Fibroblast of skin of scalp (primary cell): ENCODE measurements around the gene MRPS22. TPM values are rescaled to one million over a fixed set of nuclear protein-coding genes. Genes with fewer than 3 reads are reported as not detected.

Experiments used
- DNase-seq: peaks from one replicate; pipeline ENCODE4 v3.0.0-alpha.2; 2013
- polyA plus RNA-seq, 2 experiments: library from polyadenylated mRNA; unstranded; fragments of 120-200 nt; gene quantifications; one replicate each; pipeline ENCODE4 v1.2.1, GENCODE V29; 2013; ENCODE audit not compliant: insufficient read length in 2 of 2

The MRPS22 gene
- 40.3 TPM for polyA plus RNA-seq (2013, experiment 1 of 2; ENCODE audit: insufficient read length)
- 40.9 TPM for polyA plus RNA-seq (2013, experiment 2 of 2; ENCODE audit: insufficient read length)

DNA sequence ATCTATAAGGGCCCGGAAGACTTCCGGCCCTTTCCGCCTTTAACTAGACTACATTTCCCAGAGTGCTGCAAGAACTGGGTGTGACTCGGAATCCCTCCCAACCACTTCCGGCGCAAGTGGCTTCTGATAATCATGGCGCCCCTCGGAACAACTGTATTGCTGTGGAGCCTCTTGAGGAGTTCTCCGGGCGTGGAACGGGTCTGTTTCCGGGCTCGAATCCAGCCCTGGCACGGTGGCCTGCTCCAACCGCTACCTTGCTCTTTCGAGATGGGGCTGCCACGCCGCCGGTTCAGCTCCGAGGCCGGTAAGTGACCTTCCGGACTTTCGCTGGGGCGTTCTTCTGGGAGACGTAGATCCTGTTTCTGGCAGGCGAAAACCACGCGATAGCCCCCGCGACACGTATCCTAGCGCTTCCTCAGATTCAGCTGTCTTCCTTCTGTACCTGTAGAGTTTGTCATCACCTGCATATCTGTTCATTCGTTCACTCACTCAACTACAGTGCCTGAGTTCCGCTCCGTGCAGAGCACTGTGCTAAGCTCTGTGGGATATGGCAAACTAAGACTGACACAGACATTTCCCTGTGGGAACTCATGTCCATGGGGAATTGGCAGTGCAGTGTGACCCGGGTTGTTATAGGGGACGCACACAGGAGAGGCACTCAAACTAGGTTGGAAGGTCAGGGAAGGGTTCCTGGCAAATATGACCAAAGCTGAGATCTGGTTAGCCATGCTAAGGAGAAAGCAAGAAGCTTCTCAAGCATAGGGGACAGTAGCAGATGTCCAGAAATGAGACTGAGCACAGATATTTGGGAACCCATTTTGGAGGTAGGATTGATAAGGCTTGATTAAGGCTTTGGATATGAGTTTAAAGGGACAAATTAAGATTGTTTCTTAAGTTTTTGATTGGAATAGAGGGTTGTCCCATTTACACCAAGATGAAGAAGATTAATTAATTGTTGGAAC, at the start of gene MRPS22:
Gene MRPS22, plus strand, starts transcription at position 126 of the 962 bp plus-strand sequence. Its CDS starts 7 bp downstream, at position 133.
- DNase-seq, result peak; percentile 90

- DNase-seq, result no peak
Observed at GRCh38 chr3:139295040-139295439, 48.8 kb upstream of the MRPS22 start.

GRCh38 chr3:139296141-139296718, 47.6 kb upstream of the MRPS22 start:
- DNase-seq, result no peak

- DNase-seq, result no peak
Observed at GRCh38 chr3:139297588-139298311, 46.1 kb upstream of the MRPS22 start.

- DNase-seq, result no peak
Observed at GRCh38 chr3:139299261-139300132, 44.3 kb upstream of the MRPS22 start.

DNA sequence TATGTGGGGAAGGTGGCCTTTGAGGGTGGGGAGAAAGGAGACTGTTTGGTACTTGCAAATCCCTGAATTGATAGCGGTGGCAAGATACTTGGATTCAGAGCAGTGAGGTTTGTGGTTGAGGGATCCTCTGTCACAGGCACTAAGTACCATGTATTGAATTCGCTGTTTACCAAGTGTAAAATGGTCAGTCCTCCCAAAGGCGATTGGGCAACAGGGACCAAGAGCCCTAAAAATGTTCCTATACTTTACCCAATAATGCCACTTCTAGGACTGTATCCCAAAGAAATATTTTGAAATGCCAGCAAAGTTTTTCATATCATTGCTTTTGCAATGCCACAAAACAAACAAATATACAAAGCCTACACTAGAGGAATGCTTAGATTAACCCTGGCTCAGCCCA, 43.4 kb upstream of the MRPS22 start:
- no peak for DNase-seq

GRCh38 chr3:139301183-139301582, 42.6 kb upstream of the MRPS22 start:
- DNase-seq, result no peak

DNA sequence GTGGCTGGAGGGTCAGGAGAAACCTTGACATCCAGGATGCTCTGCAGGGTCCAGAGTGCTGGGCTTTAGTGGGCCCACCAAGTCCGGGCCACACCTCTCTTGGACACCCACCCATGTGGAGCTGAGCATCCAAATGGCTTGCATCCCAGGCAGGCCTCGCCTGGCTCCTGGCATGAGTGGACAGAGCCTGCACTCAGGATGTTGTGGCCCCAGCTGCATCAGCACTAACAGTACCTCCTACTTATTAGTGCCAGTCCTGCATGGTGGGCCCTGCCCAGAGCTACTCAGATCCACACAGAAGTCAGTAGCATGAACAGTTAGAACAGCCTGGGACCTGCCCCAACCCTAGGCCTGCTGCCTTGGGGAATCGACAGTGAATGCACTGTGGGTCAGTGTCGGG, 42.2 kb upstream of the MRPS22 start:
- DNase-seq, result no peak

DNA sequence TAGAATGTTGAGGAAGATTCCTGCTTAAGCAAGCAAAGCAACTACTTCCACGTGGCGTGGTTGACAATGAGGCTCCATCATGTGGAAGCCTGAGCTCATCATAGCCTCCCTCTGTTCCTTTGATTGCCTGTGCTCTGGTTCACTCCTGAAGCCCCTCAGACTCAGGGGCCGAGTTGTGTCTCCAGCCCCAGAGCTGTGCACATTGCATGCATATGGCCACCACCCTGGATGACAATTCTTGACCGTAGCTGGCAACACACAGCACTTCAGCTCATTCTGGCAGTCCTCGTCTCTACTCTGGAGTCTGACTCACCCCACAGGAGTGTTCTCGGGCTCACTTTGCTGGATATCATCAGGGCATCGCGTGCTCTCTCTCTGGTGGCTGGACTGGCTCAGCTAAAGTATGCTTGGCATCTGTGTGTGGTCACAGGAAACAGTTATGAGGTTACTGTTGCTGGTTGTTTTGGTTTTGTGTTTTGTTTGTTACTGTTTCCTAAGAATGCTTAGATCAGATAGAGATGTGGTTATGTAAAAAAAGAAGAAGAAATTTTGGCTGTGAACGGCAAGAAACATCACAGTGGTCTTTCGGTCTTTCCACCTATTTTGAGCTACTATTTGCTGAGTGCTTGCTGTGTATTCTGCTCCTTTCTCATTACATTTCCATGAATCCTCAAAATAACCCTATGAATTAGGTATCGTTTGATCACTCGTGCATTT, 41.6 kb upstream of the MRPS22 start:
- peak; percentile 99 for DNase-seq

- DNase-seq, result no peak
Observed at GRCh38 chr3:139302801-139303113, 41.1 kb upstream of the MRPS22 start.

DNA sequence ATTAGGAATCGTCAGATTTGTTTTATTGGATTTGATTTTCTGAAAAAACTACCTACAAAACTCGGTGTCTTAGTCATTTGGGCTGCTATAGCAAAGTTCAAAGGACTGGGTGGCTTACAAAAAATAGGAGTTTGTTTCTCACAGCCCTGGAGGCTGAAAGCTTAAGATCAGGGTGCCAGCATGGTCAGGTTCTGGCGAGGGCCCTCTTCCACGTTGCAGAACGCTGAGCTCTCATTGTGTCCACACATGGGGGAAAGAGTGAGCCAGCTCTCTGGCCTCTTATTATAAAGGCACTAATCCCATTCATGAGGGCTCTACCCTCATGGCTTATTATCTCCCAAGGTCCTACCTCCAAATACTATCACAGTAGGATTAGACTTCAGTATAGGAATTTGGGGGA, 40.6 kb upstream of the MRPS22 start:
- no peak for DNase-seq

GRCh38 chr3:139304383-139304782, 39.4 kb upstream of the MRPS22 start:
- DNase-seq, result no peak

DNA sequence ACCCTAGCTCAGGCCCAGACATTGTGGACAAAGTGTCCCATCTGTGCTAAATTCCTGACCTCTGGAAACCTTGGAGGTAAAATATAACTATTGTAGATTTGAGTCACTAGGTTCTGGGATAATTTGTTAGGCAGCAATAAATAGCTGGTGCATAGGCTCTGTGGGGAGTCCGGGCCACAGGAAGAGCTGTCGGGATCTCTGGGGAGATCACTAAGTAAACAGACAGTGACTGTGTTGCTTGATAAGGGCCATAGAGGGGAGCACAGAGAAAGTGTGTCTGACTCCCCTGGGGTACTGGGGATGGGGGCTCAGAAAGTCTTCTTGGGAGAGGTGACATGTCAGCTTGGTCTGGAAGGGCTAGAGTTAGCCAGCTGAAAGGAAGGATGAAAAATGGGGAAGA, 37.7 kb upstream of the MRPS22 start:
- no peak for DNase-seq

DNA sequence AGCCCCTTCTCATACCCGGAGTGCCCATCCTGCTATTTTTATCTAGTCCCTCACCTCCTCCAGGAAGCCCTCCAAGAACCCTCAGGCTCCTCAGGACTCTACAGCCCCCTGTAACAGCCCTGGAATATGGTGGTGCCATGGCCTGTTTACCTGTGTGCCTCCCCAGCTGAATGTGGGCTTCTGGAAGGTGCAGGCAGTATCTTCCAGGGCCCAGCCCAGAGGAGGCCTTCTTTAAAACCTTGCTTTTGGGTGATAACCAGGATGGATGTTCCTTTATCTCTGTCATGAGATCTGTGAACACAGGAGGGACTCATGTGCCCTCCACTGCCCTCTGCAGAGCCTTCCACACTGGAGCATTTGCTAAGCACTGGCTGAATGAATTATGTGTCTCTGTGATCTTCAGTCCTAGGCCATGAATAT, 36.7 kb upstream of the MRPS22 start:
- DNase-seq, result no peak

DNA sequence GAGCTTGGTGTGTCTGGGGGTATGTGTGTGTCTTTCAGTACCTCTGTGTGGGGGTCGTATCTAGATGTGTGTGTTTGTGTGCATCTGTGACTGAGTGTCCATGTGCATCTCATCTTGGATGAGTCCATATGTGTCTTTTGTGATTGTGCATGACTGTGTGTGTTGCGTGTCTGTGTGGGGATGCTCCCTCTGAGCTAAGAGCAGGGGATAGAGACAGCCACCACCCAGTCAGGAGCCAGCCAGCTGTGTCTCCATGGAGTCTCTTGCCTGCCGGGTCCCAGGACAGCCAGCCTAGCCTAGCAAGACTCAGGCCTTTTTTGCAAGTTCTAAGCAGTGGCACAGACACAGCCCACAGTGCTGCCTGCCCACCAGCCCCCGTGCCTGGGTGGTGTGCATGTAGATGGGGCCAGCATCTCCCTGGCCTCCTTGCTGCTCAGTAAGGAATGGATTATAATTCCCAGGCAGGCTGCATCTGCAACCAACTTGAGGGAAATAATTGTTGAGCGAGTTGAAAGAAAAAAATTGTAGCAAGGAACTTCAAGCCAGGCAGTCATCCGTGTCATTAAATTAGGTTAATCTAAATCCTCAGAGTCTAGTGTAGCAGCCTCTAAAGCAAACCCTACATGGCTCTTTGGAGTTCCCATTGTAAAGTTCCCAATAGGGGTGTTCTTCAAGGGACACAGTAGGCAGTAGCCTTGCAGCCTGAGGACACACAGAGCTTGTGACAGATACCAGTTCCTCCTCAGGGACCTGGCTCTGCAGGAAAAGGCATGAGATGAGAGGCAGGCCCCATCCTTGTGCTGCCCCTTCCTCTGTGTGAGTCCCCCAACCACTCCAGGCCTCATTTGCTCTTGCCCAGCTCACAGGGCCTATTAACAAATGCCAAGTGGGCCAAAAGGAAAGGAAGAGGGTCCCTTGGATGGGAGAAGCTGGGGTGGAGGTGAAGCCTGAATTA, 35.9 kb upstream of the MRPS22 start:
- DNase-seq, result no peak

DNA sequence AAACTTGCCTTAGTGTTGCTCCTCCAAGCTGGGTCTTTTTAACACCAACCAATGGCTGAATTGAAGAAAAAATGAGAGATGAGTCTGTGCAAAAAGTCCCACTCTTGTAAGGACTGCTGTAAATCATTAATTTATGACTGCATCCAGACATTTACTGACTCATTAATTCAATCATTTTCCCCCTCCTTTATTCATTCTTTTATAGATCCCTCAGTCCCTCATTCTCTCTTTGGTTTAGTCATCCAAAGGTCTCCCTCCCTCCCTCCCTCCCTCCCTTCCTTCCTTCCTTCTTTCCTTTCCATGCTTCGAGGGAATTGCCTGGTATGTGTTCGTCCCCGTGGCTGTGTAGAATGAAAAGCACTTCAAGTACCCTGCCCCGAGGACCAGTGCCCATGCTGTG, 35.3 kb upstream of the MRPS22 start:
- peak; percentile 51 for DNase-seq

- DNase-seq, result peak; percentile 62
Observed at GRCh38 chr3:139309061-139309591, 34.7 kb upstream of the MRPS22 start.

GRCh38 chr3:139309880-139310279, 33.9 kb upstream of the MRPS22 start:
- DNase-seq, result no peak

- peak; percentile 87 for DNase-seq
Observed at GRCh38 chr3:139310474-139310933, 33.3 kb upstream of the MRPS22 start.

DNA sequence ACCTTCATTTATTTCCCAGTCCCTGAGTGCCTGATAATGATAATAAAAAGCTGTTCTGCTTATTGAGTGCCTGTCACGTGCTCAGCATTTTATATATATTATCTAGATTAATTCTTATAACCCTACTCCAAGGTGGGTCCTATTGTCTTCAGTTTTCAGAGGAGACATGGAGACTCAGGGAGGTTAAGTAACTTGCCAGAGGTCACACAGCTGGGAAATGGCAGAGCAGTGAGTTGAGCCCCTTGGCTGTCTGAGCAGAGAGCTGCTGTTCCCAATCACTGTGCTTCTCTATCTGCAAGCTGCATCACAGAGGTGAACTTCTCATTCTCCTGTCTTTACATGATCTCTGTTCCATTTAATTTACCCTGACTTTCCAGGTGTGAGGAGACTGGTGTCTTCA, 32.3 kb upstream of the MRPS22 start:
- no peak for DNase-seq
